Thyroid gland (tissue), 4 donors: ENCODE results near the gene PRKCA.

Source experiments
- CTCF ChIP-seq, 6 experiments: fragments of 200-600 bp in 3 of 6; fragments of 450-650 bp in 3 of 6; sonication (generic) in 3 of 6; IDR thresholded peaks; one replicate each; pipeline ENCODE4 v1.5.1; 2016 to 2019; ENCODE audit warnings: antibody characterized with exemption in 6 of 6, mild to moderate bottlenecking in 2 of 6, inconsistent platforms in 1 of 6, moderate library complexity in 1 of 6
- POLR2A ChIP-seq, 2 donors: fragments of 450-650 bp; IDR thresholded peaks; one replicate each; pipeline ENCODE4 v1.6.1; 2017; ENCODE audit warnings: antibody characterized with exemption in 2 of 2, mild to moderate bottlenecking in 2 of 2, moderate library complexity in 1 of 2

- no peak for TF ChIP-seq POLR2A (IDR thresholded peaks at IDR 0.05)
- no peak for TF ChIP-seq CTCF (IDR thresholded peaks at IDR 0.05)
Observed at GRCh38 chr17:66562119-66562518, 259.7 kb downstream of the PRKCA start.
